ENCODE measurements around the gene CCDC157.

The CCDC157 gene

DNA sequence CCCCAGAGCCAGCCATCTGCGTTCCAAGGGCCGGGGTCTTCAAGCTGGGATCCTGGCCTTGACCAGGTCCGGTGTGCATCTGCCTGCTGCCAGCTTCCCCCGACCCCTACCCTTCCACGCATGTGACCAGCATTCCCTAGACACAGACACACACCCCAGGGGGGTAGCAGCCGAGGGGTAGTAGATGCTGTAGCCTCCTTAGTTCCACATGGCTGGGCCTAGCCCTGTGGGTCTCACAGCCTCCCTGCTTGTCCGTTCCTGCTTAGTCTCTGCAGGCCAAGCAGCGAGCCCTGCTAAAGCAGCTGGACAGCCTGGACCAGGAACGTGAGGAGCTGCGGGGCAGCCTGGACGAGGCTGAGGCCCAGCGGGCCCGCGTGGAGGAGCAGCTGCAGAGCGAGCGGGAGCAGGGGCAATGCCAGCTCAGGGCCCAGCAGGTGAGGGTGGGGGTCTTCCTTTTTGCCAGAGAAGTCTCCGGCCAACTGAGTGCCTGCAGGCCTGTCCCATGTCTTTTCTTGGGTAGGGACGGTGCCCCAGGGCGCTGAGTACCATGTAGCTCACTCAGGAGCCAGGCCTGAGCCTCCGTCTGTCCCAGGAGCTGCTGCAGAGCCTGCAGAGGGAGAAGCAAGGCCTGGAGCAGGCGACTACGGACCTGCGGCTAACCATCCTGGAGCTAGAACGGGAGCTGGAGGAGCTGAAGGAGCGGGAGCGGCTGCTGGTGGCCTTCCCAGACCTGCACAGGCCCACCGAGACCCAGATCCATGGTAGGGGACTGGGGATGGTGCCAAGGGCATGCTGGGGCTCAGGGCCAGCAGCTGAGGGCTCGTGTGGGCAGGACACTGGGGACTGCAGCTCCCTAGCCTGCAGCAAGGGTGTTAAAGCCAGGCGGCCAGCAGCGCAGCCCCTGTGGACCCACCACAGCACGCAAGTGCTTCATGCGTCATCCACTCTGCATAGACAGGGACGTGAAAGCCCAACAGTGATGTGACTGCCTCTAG is 16.8 kb downstream of the CCDC157 start:
- H3K9me3 ChIP-seq (ENCODE audit: low read length), result no peaks in the 10 kb centered on the region
- H2AFZ ChIP-seq (ENCODE audit: low read length), result no peak overlapping the region
- no peak overlapping the region for H3K4me3 ChIP-seq (ENCODE audit: low read depth, low read length, poor library complexity, severe bottlenecking)
- H3K36me3 ChIP-seq (ENCODE audit: insufficient read depth, low read length), result no peaks in the 10 kb centered on the region
- H3K4me1 ChIP-seq (ENCODE audit: insufficient read depth, low read length, severe bottlenecking), result no peaks in the 10 kb centered on the region
- H3K9ac ChIP-seq (ENCODE audit: low read length), result no peak overlapping the region
- no peak overlapping the region for H3K4me2 ChIP-seq (ENCODE audit: low read length)
- no peaks in the 10 kb centered on the region for H3K9me2 ChIP-seq (ENCODE audit: low read depth, low read length)
- H3K79me2 ChIP-seq (ENCODE audit: insufficient read depth, low read length), result no peaks in the 10 kb centered on the region
- TF ChIP-seq EZH2 (IDR thresholded peaks at IDR 0.05; ENCODE audit: borderline replicate concordance, low read length), result no peak
- TF ChIP-seq, protein P1, sequence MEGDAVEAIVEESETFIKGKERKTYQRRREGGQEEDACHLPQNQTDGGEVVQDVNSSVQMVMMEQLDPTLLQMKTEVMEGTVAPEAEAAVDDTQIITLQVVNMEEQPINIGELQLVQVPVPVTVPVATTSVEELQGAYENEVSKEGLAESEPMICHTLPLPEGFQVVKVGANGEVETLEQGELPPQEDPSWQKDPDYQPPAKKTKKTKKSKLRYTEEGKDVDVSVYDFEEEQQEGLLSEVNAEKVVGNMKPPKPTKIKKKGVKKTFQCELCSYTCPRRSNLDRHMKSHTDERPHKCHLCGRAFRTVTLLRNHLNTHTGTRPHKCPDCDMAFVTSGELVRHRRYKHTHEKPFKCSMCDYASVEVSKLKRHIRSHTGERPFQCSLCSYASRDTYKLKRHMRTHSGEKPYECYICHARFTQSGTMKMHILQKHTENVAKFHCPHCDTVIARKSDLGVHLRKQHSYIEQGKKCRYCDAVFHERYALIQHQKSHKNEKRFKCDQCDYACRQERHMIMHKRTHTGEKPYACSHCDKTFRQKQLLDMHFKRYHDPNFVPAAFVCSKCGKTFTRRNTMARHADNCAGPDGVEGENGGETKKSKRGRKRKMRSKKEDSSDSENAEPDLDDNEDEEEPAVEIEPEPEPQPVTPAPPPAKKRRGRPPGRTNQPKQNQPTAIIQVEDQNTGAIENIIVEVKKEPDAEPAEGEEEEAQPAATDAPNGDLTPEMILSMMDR (IDR thresholded peaks at IDR 0.05; ENCODE audit: low read length), result no peak
- H3K27ac ChIP-seq (ENCODE audit: low read depth, low read length, poor library complexity, severe bottlenecking), result no peak overlapping the region
- no peaks in the 10 kb centered on the region for H4K20me1 ChIP-seq (ENCODE audit: insufficient read depth, low read length)
- no peaks in the 10 kb centered on the region for H3F3A ChIP-seq (ENCODE audit: insufficient read depth, low read length)
- H3K27me3 ChIP-seq (ENCODE audit: insufficient read depth, low read length), result peaks cover 4% of the 10 kb centered on the region; the same call in 1 of the 2 replicates

DNA sequence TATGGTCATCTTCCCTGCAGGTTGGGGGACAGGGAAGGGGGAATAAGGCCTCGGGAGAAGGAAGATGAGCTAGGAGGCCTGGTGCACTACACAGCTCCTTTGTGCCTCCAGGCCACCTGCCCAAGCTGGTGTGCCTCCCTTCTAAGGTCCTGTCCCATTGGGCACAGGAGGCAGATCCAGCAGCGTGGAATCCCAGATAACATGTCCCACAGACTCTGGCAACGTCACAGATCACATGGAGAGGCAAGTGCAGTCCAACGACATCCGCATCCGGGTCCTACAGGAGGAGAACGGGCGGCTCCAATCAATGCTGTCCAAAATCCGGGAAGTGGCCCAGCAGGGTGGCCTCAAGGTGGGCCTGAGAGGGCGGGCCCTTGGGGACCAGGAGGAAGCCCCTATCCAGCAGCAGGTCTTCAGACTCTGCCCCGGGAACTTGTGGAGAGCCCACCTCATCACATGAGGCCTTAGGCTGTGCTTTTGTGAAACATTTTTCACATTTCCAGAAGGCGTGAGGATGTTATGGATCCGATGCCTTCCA is 18.6 kb downstream of the CCDC157 start:
- H3K27ac ChIP-seq (ENCODE audit: low read depth, low read length, poor library complexity, severe bottlenecking), result no peak overlapping the region
- H3K36me3 ChIP-seq (ENCODE audit: insufficient read depth, low read length), result no peaks in the 10 kb centered on the region
- peaks cover 4% of the 10 kb centered on the region; the same call in 1 of the 2 replicates for H3K27me3 ChIP-seq (ENCODE audit: insufficient read depth, low read length)
- no peak overlapping the region for H2AFZ ChIP-seq (ENCODE audit: low read length)
- H3K9ac ChIP-seq (ENCODE audit: low read length), result no peak overlapping the region
- H3K79me2 ChIP-seq (ENCODE audit: insufficient read depth, low read length), result no peaks in the 10 kb centered on the region
- H3K4me1 ChIP-seq (ENCODE audit: insufficient read depth, low read length, severe bottlenecking), result no peaks in the 10 kb centered on the region
- TF ChIP-seq EZH2 (IDR thresholded peaks at IDR 0.05; ENCODE audit: borderline replicate concordance, low read length), result no peak
- TF ChIP-seq, protein P1 (IDR thresholded peaks at IDR 0.05; ENCODE audit: low read length), result no peak
- H3F3A ChIP-seq (ENCODE audit: insufficient read depth, low read length), result no peaks in the 10 kb centered on the region
- H3K9me3 ChIP-seq (ENCODE audit: low read length), result no peaks in the 10 kb centered on the region
- no peaks in the 10 kb centered on the region for H4K20me1 ChIP-seq (ENCODE audit: insufficient read depth, low read length)
- no peak overlapping the region for H3K4me3 ChIP-seq (ENCODE audit: low read depth, low read length, poor library complexity, severe bottlenecking)
- H3K4me2 ChIP-seq (ENCODE audit: low read length), result no peak overlapping the region
- no peaks in the 10 kb centered on the region for H3K9me2 ChIP-seq (ENCODE audit: low read depth, low read length)

DNA sequence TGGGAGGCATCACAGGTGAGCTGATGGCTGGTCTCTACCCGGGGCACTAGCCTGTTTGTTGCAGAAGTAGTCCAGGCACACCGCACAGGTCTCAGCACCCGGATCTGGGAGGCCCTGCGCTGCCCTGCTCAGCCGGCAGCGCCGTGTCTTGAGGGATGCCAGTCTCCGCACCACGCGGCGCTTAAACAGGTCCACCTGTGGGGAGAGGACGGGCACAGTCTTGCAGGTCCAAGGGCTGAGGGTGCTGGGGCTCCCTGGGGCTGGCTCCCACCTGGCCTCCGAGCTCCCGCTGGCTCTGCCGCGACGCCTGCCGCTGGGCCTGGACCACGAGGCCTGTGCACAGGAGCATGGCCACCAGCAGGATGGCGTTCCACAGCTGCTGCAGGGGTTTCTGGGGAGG is 23.2 kb downstream of the CCDC157 start:
- Histone ChIP-seq H3K4me3 (ENCODE audit: low read depth, low read length, poor library complexity, severe bottlenecking) (no peak overlapping the region), H3F3A (ENCODE audit: insufficient read depth, low read length) (no peaks in the 10 kb centered on the region), H3K9me2 (ENCODE audit: low read depth, low read length) (no peaks in the 10 kb centered on the region), H3K4me2 (ENCODE audit: low read length) (no peak overlapping the region), H4K20me1 (ENCODE audit: insufficient read depth, low read length) (no peaks in the 10 kb centered on the region), H3K4me1 (ENCODE audit: insufficient read depth, low read length, severe bottlenecking) (no peaks in the 10 kb centered on the region), H2AFZ (ENCODE audit: low read length) (no peak overlapping the region), H3K9me3 (ENCODE audit: low read length) (no peaks in the 10 kb centered on the region), H3K36me3 (ENCODE audit: insufficient read depth, low read length) (no peaks in the 10 kb centered on the region), H3K27me3 (ENCODE audit: insufficient read depth, low read length) (no peaks in the 10 kb centered on the region), H3K9ac (ENCODE audit: low read length) (no peak overlapping the region), H3K79me2 (ENCODE audit: insufficient read depth, low read length) (no peaks in the 10 kb centered on the region), H3K27ac (ENCODE audit: low read depth, low read length, poor library complexity, severe bottlenecking) (no peak overlapping the region)
- TF ChIP-seq, protein P1 (IDR thresholded peaks at IDR 0.05; ENCODE audit: low read length), result no peak
- TF ChIP-seq EZH2 (IDR thresholded peaks at IDR 0.05; ENCODE audit: borderline replicate concordance, low read length), result no peak
